Measurements from ENCODE around the gene MYCBP.
A peak's percentile ranks its signal among the peaks of the same experiment; 100 is the strongest.
"Not testable (repeated sequence)": the region's sequence is repeated elsewhere in the genome, so short reads cannot be mapped to it uniquely, and the experiment has no call there.

The MYCBP gene

DNA sequence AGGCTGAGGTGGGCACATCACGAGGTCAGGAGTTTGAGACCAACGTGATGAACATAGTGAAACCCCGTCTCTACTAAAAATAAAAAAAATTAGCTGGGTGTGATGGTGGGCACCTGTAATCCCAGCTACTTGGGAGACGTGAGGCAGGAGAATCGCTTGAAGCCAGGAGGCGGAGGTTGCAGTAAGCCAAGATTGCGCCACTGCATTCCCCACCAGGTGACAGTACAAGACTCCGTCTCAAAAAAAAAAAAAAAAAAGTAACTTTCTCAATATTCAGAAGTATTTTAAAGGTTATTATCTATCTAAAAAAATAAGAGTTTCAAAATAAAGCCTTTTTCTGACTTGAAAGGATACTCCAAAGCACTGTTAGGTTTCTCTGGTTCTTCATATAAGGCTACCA is 5.9 kb downstream of the MYCBP start:
- no peak for DNase-seq (ENCODE audit: low read depth)

DNA sequence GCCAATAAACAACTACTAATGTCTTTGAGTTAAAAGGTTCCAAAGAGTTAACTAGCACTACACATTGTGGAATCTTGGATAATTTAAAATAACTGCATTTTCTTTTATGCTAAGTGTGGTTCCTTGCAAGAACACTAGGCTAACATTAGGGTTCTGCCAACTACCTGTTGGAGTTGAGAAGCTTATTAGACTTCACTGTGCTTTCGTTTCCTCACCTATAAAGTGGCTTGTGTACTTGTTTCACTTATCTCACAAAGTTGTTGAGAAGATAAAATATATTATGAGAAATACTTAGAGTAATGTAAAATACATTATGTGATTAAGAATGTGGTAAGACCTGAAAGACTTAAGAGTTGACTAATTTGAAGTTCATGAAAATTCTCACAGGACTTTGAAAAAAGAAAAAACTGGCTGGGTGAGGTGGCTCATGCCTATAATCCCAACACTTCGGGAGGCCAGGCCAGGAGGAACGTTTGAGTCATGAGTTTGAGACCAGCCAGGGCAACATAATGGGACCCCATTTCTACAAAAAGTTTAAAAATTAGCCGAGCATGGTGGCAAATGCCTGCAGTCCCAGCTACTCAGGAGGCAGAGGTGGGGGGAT is 7.9 kb downstream of the MYCBP start:
- no peak for DNase-seq (ENCODE audit: low read depth)

DNA sequence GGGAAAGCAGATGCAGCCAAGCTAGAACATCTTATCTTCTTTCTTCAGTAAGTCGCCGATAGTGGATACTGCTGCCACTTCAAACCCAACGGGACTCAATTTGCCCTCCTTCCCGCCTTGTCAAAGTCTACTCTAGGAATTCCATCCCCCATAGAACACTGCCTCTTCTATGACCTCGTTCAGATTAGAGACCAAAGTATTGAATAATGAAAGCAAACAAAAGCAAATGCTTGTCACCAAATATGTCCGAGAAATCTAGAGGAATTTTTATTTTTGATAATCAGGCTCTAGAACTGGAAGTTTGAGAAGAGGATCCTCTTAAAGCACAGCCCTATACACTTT is 12.7 kb downstream of the MYCBP start:
- no peak for DNase-seq (ENCODE audit: low read depth)

DNA sequence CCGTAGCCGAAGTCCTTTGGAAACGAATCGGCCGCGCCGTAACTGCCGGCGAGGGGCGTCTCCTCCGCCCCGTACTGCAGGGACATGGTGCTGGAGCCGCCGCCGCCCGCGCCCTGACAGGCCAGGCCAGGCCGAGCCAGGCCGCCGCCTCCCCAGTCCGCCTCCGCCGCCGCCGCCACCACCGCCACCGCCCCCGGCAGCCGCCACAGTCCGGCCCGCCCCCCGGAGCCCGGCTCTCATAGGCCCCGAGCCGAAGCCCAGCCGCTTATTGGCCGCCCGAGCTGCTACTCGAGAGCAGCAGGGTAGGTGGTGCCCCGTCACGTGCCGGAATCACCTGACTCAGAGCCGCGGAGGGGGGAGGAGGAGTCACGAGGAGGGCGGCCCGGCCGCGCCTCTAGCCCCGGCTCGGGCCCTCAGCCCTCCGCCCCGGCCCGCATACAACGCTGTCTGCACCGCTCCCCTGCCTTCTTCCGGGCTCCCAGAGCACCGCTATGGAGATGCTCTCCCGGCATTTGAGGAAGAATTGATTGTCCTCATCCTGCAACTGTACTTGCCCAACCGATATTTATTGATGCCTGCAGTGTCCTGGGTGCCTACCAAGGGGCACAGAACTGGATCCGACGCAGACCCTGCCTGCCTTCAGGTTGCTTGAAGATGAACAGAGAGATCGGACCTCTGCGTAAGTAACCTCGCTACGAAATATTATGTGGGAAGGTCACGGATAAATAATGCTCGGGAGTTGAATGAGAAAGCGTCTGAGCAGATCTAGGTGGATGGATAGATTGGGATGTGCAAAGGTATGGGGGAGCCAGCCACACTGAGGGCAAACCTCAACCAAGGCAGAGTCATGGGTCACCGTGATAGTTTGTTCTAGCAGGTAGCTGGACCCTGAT is 13.3 kb downstream of the MYCBP start, which contains the start of gene RRAGC:
TSS of gene RRAGC (minus strand) at position 212 of the 893 bp plus-strand sequence. CDS start at position 86, 126 bp downstream.
- peak; percentile 99 for DNase-seq (ENCODE audit: low read depth)

DNA sequence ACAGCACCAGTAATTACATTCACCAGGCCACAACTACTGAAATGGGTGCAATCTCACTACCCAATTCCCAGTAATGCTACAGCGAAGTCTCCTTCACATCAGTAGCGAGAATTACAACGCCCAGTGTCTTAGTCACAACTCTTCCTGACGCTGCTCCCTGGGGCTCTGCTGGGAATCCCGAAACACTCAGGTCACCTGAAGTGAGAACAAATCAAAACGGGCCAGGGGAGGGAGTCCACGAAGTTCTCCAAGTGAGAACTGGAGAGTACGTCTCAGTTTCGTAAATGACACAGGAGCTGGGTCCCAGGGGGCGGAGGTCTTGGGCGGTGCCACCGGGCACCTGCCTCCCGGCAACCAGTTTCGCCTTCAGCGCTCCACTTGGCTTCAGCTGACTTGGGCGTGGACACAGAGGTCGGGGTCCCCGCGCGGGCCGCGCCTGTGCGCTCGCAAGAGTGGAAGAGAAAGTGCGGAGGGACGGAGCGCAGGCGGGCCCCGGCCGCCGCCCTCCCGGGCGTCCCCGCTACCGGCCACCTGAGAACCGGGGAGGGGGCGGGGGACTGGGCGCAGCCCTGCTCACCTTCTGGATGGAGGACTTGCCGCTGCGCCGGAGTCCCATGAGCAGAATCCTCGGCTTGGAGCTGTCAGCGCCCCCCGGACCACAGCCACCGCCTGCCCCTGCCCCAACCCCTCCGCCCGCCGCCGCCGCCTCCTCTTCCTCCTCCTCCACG is 14.2 kb downstream of the MYCBP start:
- no peak for DNase-seq (ENCODE audit: low read depth)

DNA sequence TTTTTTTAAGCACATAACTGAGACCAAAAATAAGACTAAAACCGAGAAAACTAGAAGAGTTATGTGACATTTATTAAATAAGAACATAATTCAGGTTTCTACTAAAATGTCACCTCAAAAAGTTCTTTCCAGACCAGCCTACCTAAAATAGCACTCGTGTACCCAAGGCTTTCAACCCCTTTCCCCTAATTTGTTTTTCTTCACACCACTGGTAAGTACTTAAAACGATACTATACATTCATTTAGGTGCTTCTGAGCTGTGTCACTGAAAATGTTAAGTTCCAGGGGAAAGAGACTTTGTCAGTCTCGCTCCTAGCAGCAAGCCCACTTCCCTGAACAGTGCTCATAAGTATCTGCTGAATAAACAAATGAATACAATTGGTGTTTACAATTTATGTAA is 20.4 kb downstream of the MYCBP start:
- DNase-seq (ENCODE audit: low read depth) = no peak

DNA sequence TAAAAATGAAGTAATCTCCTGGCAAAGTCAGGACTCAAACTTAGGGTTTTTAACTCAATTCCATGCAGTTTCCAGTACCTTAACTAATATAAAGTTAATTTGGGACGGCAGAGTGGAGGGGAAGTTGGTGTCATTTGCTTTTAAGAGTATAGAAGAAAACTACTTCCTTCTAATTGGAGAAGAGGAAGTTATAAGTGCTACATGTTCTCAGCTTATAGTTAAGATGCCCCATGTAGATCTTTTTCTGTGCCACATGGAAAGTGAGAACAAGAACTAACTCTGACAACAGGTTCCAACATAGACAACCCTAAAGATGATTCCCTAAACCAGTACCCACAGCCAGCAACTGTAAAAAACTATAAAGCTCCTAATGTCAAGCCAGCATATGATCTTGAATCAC is 25.1 kb downstream of the MYCBP start:
- DNase-seq (ENCODE audit: low read depth) = no peak

DNA sequence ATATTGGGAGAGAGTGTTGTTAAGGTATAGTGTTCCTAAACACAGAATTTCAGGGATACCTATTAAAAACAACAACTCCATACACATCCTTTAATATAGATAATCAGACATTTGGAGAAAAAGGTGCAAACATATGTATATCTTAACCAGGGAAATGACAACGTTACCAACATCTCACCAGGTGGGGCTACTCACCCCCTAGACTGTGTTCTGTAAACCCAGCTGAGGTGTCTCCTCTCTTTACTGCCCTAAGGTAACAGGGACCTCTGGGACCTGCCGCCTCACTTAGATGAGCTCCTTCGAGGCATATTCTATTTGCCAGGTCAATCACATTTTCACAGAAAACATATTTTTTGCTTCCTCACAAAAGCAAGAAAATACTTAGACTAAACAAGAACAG is 26.9 kb downstream of the MYCBP start:
- DNase-seq (ENCODE audit: low read depth) = no peak

DNA sequence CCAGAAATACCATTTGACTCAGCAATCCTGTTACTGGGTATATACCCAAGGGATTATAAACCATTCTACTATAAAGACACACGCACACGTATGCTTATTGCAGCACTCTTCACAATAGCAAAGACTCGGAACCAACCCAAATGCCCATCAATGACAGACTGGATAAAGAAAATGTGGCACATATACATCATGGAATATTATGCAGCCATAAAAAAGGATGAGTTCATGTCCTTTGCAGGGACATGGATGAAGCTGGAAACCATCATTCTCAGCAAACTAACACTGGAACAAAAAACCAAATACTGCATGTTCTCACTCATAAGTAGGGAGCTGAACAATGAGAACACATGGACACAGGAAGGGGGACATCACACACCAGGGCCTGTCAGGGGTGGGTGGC is 28.1 kb downstream of the MYCBP start:
- not testable (repeated sequence) for DNase-seq (ENCODE audit: low read depth)

DNA sequence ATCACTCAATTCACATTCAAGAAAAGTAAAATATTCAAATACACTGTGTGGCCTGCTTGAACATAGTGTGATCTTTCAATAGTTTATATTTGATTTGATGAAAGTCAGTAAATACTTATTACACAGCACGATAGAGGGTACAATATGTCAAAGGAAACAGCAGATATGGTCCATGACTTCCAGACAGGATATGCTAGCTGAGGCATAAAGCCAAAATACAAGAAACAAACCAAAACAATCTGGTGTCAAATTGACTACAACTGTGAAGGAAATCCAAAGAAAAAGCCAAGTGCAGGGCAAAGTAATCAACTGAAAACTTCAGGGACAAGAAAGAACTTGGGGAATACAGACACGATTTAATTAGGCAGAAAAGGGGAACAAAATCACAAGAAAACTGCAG is 32.9 kb downstream of the MYCBP start:
- DNase-seq (ENCODE audit: low read depth) = no peak

DNA sequence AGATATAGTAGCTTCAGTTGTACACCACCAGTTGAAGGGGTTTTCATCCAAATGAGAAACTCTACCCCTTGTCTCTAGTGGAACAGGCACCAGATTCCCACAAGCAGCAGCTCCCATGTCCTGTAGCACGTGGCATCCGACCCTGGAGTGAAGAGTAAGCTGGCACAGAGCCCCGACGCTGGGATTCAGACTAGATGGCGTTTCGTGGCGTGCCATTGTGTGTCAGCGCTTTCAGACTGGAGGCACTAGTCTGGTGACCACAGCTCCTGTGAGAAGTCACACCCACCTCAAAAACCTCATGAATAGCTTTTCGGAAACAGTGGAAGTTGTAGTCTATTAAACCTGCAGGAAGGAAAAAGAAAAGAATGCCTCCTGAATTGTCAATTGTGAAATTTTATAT is 33.8 kb downstream of the MYCBP start:
- DNase-seq (ENCODE audit: low read depth) = no peak

DNA sequence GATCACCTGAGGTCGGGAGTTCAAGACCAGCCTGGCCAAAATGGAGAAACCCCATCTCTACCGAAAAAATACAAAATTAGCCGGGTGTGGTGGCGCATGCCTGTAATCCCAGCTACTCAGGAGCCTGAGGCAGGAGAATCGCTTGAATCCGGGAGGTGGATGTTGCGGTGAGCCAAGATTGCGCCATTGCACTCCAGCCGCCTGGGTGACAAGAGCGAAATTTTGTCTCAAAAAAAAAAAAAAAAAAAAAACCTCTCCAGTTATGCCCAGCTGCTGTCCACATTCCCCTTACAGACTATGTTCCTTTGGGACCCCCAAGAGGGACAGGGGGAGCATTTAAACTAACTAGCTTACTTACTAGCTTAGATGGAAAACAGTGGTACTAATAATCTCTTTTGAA is 36.8 kb downstream of the MYCBP start:
- not testable (repeated sequence) for DNase-seq (ENCODE audit: low read depth)

DNA sequence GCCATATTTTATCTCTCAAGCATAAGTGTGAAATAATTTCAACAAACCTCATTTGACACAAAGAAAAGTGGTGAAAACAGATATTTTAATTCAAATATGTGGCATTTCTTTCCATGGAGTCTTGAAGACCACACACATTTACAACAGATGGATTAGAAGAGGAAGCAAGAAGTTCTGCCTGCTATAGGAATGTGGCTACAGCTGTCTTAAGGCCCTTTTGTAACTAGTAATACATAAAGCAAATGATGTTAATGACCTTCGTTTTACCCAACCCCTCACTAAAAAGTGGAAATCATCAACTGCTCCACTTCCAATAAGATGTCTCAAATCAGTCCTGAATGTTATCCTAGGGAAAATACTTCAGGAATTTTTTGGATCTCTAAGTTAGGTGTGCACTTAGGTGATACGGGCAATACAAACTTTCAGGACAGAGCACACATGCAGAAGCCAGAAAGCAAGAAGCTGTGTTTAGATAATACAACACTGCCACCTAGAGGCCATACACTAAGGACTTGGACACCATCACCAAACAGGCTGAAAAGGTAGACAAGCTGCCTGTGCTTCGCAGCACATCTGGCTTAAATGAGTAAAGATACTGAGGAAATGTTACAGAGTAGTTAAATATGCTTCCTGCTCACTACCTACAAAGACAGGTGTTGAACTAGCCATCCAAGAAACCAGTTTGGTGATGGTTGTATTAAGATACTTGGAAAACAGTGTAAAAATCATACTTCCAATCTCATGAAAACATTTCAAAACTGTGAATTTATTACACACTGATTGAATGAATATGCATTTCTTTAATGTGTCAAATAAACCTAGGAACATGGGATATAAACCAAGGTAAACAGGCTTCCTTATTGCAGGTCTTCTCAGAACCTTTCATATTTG is 38.0 kb downstream of the MYCBP start:
- peak; percentile 9 for DNase-seq (ENCODE audit: low read depth)

DNA sequence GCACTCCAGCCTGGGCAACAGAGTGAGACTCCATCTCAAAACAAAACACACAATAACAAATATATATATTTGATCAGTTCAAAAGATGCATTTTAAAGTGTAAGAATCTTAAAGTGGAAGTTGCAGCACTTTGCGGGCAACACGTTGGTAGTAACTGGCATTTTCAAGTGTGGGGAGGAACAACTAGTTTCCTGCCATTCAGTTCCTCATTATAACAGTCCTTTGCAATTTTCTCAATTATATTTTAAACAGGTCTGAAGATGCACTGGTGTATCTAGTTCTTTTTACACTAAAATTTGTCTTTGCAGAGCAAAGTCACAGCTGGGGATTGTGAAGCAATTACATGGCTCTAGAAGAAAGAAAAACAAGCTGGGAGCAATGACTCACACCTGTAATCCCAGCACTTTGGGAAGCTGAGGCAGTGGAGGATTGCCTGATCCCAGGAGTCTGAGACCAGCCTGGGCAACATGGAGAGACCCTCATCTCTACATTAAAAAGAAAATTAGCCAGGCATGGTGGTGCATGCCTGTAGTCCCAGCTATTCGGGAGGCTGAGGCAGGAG is 38.8 kb downstream of the MYCBP start:
- no peak for DNase-seq (ENCODE audit: low read depth)

DNA sequence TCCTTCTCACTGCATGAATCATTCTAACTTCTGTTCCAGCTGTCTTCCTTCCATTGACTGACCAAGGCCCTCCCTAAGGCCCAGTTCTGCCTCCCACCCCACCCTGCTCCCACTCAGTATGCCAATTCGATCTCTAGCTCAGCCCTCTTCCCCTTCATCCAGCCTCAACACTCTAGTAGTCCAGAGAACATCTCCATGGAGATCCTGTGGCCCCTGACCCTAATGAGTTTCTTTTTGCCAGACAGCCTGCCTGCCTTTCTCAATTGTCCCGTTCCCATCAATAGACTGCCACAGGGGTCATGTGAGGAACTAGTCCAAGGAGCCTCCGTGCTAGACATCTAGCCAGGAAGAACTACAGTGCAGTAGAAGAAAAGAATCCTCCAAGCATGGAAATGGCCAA is 40.0 kb downstream of the MYCBP start:
- DNase-seq (ENCODE audit: low read depth) = no peak

DNA sequence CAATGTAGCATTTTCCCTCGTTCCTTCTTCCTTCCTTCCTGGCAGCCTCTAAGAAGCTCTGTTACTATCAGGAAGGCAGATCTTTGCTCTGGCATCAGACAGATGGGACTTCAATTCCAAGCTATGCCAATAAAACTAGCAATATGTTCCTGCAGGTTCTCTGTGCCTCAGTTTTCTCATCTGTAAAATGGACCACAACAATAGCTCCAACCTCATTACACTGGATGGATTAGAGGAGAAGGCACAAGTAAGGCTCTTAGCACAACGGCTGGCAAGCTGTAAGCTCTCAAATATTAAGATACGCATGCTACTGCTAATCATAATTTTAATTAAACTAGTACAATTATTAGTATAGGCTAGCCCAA is 40.8 kb downstream of the MYCBP start:
- DNase-seq (ENCODE audit: low read depth) = no peak

DNA sequence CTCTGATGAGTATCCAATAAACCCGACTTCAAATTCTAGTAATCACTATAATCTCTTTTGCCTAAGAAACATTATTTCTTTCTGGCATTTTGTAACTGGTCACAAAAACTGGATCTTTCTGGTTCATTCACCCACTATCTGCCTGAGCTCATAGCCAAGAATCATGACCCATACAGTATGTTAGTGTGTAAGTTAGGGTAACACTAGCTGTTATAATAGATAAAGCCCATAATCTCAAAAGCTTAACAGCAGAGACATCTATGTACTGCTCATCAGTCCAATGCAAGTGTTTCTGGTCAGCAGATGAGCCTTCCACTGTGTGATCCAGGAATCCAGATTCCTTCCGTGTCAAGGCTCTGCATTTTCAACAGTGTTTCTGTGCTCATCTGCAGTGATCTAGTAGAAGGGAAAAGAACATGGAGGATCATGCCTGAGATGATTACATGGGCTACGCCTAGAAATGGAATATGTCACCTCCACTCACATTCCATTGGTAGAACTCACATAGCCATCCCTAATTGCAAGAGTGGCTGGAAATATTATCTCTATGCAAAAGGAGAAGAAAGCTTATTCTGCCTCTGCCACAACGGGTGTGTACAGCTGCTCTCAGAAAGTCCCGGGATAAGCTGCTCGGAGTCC is 41.3 kb downstream of the MYCBP start:
- DNase-seq (ENCODE audit: low read depth) = no peak

DNA sequence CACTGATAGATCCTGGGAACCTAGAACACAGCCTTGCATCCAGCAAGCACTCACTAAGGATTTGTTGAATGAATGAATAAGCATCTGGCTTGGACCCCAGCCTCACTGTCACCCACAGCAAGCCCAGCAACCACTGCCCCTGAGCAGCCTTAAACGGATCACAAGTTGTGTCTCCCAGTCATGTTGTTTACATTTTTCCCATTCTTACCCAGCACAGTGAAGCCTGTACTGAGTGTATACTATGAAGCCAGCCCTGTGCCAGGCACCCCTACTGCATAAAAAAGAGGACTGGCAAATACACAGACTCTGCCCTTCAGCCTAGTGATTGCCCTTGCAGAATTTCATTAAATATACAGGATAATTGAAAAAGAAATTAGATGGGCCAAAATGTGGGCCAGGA is 43.8 kb downstream of the MYCBP start:
- no peak for DNase-seq (ENCODE audit: low read depth)

DNA sequence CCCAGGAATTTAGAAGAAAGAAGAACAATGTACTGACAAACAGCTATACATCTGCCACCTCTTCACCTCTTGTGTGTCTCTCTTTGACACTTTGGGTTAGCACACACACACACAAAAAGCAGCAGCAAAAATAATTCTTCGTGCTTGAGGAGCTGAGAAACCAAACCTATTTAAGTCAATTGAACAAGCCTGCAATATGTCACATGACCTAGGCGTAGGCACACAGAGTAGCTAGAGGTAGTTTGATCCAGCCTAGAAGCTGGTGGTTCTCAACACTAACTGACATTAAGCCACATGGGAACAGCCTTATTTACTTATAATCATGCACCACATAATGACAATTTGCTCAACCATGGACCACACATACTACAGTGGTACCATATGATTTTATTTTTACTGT is 45.8 kb downstream of the MYCBP start:
- no peak for DNase-seq (ENCODE audit: low read depth)

DNA sequence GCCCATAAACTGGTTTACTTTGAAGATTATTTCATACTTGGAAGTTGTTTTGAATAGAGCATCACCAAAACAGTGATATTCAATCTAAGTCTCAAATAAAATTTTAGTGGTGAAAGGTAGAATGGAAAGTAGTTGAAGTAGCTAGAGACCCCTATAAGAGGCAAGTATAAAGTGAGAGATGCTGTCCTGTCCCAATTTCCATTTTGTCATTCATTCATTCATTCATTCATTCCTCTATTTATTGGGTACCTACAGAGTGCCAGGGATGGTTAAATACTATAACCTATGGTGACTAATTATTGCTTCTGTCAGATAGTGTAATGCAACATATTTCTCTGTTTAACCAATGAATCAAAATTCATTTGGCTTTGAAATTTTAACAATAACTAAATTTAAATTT is 46.3 kb downstream of the MYCBP start:
- no peak for DNase-seq (ENCODE audit: low read depth)

DNA sequence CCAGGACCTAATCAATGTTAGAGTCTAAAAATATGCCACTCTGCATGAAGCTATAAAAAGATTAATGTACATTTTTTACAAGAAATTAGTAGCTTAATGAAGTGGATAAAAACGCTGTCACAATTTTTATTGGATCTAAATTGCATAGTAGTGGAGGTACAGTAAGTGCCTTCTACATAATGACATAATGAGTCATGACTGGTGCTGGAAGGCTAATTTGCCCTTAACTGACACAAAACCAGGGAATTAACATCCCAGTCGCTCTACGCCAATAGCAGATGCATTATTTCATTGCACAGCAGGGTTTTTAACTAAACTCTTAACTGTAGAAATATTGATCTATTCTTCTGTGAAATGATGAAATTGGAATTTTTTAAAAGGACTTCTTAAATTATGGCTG is 46.9 kb downstream of the MYCBP start:
- no peak for DNase-seq (ENCODE audit: low read depth)
